ENCODE data around the gene SHISAL2A.
"Not testable (repeated sequence)": the region's sequence is repeated elsewhere in the genome, so short reads cannot be mapped to it uniquely, and the experiment has no call there.

Gene SHISAL2A

GRCh38 chr1:52691821-52692220 is 58.9 kb downstream of the SHISAL2A start:
- no peak for DNase-seq

- no peak for DNase-seq
Observed at GRCh38 chr1:52692697-52693096, 59.7 kb downstream of the SHISAL2A start.

- not testable (repeated sequence) for DNase-seq
Observed at GRCh38 chr1:52693351-52693750, 60.4 kb downstream of the SHISAL2A start.

GRCh38 chr1:52693843-52694242 is 60.9 kb downstream of the SHISAL2A start:
- DNase-seq, result no peak

GRCh38 chr1:52695627-52696026 is 62.7 kb downstream of the SHISAL2A start:
- no peak for DNase-seq

- peak; percentile 58 to 78 for DNase-seq
Observed at GRCh38 chr1:52697795-52698674, 65.1 kb downstream of the SHISAL2A start, which contains the start of gene COA7. COA7 (minus strand) TSS chr1:52698347; CDS start chr1:52698326, 21 bp downstream.

- DNase-seq, result peak; percentile 93 to 96
Observed at GRCh38 chr1:52702886-52703787, 70.2 kb downstream of the SHISAL2A start.

GRCh38 chr1:52706136-52706670 is 73.2 kb downstream of the SHISAL2A start:
- DNase-seq, result no peak
